ENCODE measurements around the gene TMIGD3.

The TMIGD3 gene

GRCh38 chr1:111484391-111485026 lies 18.9 kb downstream of the TMIGD3 start:
- Histone ChIP-seq H3K36me3 (ENCODE audit: control insufficient read depth, low read depth, low read length) (no peaks in the 10 kb centered on the region), H3K4me3 (ENCODE audit: low read length) (no peak overlapping the region), H3K4me1 (ENCODE audit: control insufficient read depth, low read depth, low read length) (no peaks in the 10 kb centered on the region), H3K9ac (ENCODE audit: low read length) (no peak overlapping the region), H3K27ac (ENCODE audit: low read length) (no peak overlapping the region), H3K27me3 (ENCODE audit: control insufficient read depth, insufficient read depth, low read length) (no peaks in the 10 kb centered on the region), H3K9me3 (ENCODE audit: control insufficient read depth, low read depth, low read length) (no peaks in the 10 kb centered on the region)

DNA sequence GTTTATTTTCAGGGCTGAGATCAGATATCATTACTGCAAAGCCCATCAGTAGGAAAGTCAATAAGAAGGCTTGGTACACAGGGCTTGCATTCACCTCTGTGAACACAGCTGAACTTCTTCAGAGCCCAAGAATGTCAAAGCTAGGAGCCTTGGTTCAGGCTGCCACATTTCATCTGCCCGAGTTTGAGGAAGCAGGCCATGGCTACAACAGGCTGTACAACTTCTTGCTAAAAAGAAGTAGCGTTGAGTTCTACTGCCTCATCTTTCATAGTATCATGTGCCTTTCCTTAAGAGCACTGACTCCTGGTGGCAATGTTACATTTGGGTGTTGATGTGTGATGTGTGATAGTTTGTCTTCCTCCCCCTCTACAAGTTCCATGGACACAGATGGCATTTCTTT lies 19.6 kb downstream of the TMIGD3 start:
- Histone ChIP-seq H3K27ac (ENCODE audit: low read length) (no peak overlapping the region), H3K36me3 (ENCODE audit: control insufficient read depth, low read depth, low read length) (no peaks in the 10 kb centered on the region), H3K9ac (ENCODE audit: low read length) (no peak overlapping the region), H3K9me3 (ENCODE audit: control insufficient read depth, low read depth, low read length) (no peaks in the 10 kb centered on the region), H3K4me1 (ENCODE audit: control insufficient read depth, low read depth, low read length) (no peaks in the 10 kb centered on the region), H3K4me3 (ENCODE audit: low read length) (no peak overlapping the region), H3K27me3 (ENCODE audit: control insufficient read depth, insufficient read depth, low read length) (no peaks in the 10 kb centered on the region)

- Histone ChIP-seq H3K27me3 (ENCODE audit: control insufficient read depth, insufficient read depth, low read length) (no peaks in the 10 kb centered on the region), H3K27ac (ENCODE audit: low read length) (no peak overlapping the region), H3K36me3 (ENCODE audit: control insufficient read depth, low read depth, low read length) (no peaks in the 10 kb centered on the region)
These were observed 20.3 kb downstream of the TMIGD3 start for GRCh38 chr1:111483166-111483565.

DNA sequence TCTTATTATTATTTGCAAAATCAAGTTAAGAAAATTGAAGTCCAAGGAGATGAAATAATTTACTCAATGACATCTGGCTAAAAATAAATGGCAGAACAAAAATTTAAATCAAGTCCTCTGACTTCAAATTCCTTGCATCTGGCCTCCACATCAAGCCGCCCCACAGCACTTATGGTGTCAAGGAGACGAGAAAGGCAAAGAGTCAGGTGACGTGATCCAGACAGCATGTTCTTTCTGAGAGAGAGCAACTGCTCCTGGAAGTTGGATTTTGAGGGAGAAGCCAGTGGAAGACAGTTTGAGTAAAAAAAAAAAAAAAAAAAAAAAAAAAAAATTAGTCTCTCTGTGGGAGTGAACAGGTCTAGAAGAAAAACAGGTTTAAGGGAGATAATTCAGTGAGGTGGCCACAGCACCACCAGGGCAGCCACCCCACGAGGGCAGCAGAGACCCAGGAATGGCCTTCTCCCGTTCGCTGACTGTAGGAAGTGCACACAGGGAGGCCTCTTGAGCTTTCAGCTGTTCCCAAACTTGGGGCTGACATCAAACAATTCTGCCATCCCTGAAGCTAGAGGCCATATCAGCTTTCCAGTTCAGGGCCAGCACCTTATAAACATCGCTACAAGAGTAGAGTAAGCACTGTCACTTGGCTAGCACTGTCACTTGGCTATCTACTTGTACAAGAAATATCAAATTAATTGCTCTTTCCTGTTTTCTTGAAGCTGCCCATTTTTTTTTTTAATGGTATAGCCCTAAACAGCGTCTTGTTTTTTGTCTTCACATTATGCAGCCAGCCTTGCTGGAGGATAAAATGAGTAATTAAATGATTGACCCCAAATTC lies 21.8 kb downstream of the TMIGD3 start:
- Histone ChIP-seq H3K36me3 (ENCODE audit: control insufficient read depth, low read depth, low read length) (no peaks in the 10 kb centered on the region), H3K4me1 (ENCODE audit: control insufficient read depth, low read depth, low read length) (no peaks in the 10 kb centered on the region), H3K9ac (ENCODE audit: low read length) (no peak overlapping the region), H3K9me3 (ENCODE audit: control insufficient read depth, low read depth, low read length) (no peaks in the 10 kb centered on the region), H3K27me3 (ENCODE audit: control insufficient read depth, insufficient read depth, low read length) (no peaks in the 10 kb centered on the region), H3K27ac (ENCODE audit: low read length) (no peak overlapping the region), H3K4me3 (ENCODE audit: low read length) (no peak overlapping the region)

More at GRCh38 chr1:111483166-111483565, 20.3 kb downstream of the TMIGD3 start:
- Histone ChIP-seq H3K4me1 (ENCODE audit: control insufficient read depth, low read depth, low read length) (no peaks in the 10 kb centered on the region), H3K9ac (ENCODE audit: low read length) (no peak overlapping the region), H3K4me3 (ENCODE audit: low read length) (no peak overlapping the region), H3K9me3 (ENCODE audit: control insufficient read depth, low read depth, low read length) (no peaks in the 10 kb centered on the region)

DNA sequence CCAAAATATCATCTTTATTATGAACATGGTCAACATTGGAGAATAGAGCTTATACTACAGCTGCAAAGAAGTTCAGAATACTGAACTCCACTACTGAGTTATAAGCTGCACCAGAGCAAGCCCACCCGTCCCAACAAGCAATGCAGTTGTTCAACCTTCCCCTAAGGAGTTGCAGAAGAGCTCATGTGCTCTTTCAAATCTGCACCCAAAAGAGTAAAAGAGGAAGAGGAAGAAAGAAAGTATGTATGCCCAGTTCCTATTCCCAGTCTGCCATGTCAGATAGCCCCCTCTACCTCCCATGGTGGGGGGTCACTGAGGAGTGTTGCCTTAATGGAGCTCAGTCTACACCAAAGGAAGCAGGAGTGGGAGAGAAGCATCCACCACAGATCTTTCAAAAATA lies 22.8 kb downstream of the TMIGD3 start:
- no peaks in the 10 kb centered on the region for H3K27me3 ChIP-seq (ENCODE audit: control insufficient read depth, insufficient read depth, low read length)
- H3K27ac ChIP-seq (ENCODE audit: low read length) = no peak overlapping the region
- H3K4me1 ChIP-seq (ENCODE audit: control insufficient read depth, low read depth, low read length) = no peaks in the 10 kb centered on the region
- no peaks in the 10 kb centered on the region for H3K9me3 ChIP-seq (ENCODE audit: control insufficient read depth, low read depth, low read length)
- H3K4me3 ChIP-seq (ENCODE audit: low read length) = no peak overlapping the region
- H3K9ac ChIP-seq (ENCODE audit: low read length) = no peak overlapping the region
- no peaks in the 10 kb centered on the region for H3K36me3 ChIP-seq (ENCODE audit: control insufficient read depth, low read depth, low read length)

- Histone ChIP-seq H3K27me3 (ENCODE audit: control insufficient read depth, insufficient read depth, low read length) (no peaks in the 10 kb centered on the region), H3K9me3 (ENCODE audit: control insufficient read depth, low read depth, low read length) (no peaks in the 10 kb centered on the region), H3K36me3 (ENCODE audit: control insufficient read depth, low read depth, low read length) (no peaks in the 10 kb centered on the region), H3K4me1 (ENCODE audit: control insufficient read depth, low read depth, low read length) (no peaks in the 10 kb centered on the region), H3K4me3 (ENCODE audit: low read length) (no peak overlapping the region), H3K27ac (ENCODE audit: low read length) (no peak overlapping the region), H3K9ac (ENCODE audit: low read length) (no peak overlapping the region)
These were observed 26.6 kb downstream of the TMIGD3 start for GRCh38 chr1:111476761-111477309.

DNA sequence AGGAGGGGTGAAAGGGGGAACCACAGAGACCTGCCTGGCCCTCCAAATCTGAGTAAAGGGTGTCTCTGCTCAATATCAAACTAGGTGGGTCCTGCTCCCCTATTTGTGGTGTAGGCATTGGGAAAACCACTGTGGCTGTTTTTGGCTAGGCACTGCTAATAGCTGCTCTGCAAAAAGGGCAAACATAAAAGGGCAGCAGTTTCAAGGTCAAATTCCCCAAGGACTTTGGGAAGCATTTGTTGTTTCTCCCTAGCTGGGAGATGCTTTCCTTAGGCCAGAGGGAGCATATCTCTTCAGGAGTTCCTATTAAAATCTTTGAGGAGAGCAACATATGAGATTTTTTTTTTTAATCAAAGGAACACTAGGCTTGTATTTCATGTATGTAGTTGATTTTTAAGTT lies 27.2 kb downstream of the TMIGD3 start:
- Histone ChIP-seq H3K9ac (ENCODE audit: low read length) (no peak overlapping the region), H3K27ac (ENCODE audit: low read length) (no peak overlapping the region), H3K27me3 (ENCODE audit: control insufficient read depth, insufficient read depth, low read length) (no peaks in the 10 kb centered on the region), H3K4me3 (ENCODE audit: low read length) (no peak overlapping the region), H3K4me1 (ENCODE audit: control insufficient read depth, low read depth, low read length) (no peaks in the 10 kb centered on the region), H3K36me3 (ENCODE audit: control insufficient read depth, low read depth, low read length) (no peaks in the 10 kb centered on the region), H3K9me3 (ENCODE audit: control insufficient read depth, low read depth, low read length) (no peaks in the 10 kb centered on the region)

- no peaks in the 10 kb centered on the region for H3K4me1 ChIP-seq (ENCODE audit: control insufficient read depth, low read depth, low read length)
- no peak overlapping the region for H3K4me3 ChIP-seq (ENCODE audit: low read length)
- H3K27me3 ChIP-seq (ENCODE audit: control insufficient read depth, insufficient read depth, low read length) = no peaks in the 10 kb centered on the region
- H3K27ac ChIP-seq (ENCODE audit: low read length) = no peak overlapping the region
- no peaks in the 10 kb centered on the region for H3K9me3 ChIP-seq (ENCODE audit: control insufficient read depth, low read depth, low read length)
- H3K9ac ChIP-seq (ENCODE audit: low read length) = no peak overlapping the region
- H3K36me3 ChIP-seq (ENCODE audit: control insufficient read depth, low read depth, low read length) = no peaks in the 10 kb centered on the region
These were observed 27.7 kb downstream of the TMIGD3 start for GRCh38 chr1:111475701-111476100.

DNA sequence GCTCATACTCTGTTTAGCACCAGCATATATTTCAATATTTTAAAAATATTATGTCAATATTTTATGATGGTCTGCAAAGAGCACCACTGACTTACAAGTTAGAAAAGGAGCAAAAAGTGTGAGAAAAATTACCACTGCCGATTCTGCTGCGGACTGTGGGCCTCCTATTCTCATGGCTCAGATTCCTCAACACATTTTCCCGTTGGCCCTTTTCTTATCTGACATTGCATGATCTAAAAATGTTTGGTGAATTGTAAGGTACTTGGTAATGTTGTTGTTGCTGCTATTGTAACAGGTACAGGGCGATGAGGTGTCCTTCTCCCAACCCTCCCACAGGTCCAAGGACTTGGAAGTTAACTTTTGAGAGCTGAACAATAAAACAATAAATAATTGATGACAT lies 28.9 kb downstream of the TMIGD3 start:
- Histone ChIP-seq H3K4me1 (ENCODE audit: control insufficient read depth, low read depth, low read length) (no peaks in the 10 kb centered on the region), H3K9ac (ENCODE audit: low read length) (no peak overlapping the region), H3K27ac (ENCODE audit: low read length) (no peak overlapping the region), H3K27me3 (ENCODE audit: control insufficient read depth, insufficient read depth, low read length) (no peaks in the 10 kb centered on the region), H3K4me3 (ENCODE audit: low read length) (no peak overlapping the region), H3K36me3 (ENCODE audit: control insufficient read depth, low read depth, low read length) (no peaks in the 10 kb centered on the region), H3K9me3 (ENCODE audit: control insufficient read depth, low read depth, low read length) (no peaks in the 10 kb centered on the region)

GRCh38 chr1:111474106-111474505 lies 29.3 kb downstream of the TMIGD3 start:
- Histone ChIP-seq H3K27ac (ENCODE audit: low read length) (no peak overlapping the region), H3K27me3 (ENCODE audit: control insufficient read depth, insufficient read depth, low read length) (no peaks in the 10 kb centered on the region), H3K9ac (ENCODE audit: low read length) (no peak overlapping the region), H3K4me3 (ENCODE audit: low read length) (no peak overlapping the region), H3K36me3 (ENCODE audit: control insufficient read depth, low read depth, low read length) (no peaks in the 10 kb centered on the region), H3K9me3 (ENCODE audit: control insufficient read depth, low read depth, low read length) (no peaks in the 10 kb centered on the region), H3K4me1 (ENCODE audit: control insufficient read depth, low read depth, low read length) (no peaks in the 10 kb centered on the region)

- Histone ChIP-seq H3K4me1 (ENCODE audit: control insufficient read depth, low read depth, low read length) (no peaks in the 10 kb centered on the region), H3K9ac (ENCODE audit: low read length) (no peak overlapping the region), H3K4me3 (ENCODE audit: low read length) (no peak overlapping the region), H3K27ac (ENCODE audit: low read length) (no peak overlapping the region), H3K36me3 (ENCODE audit: control insufficient read depth, low read depth, low read length) (no peaks in the 10 kb centered on the region), H3K9me3 (ENCODE audit: control insufficient read depth, low read depth, low read length) (no peaks in the 10 kb centered on the region), H3K27me3 (ENCODE audit: control insufficient read depth, insufficient read depth, low read length) (no peaks in the 10 kb centered on the region)
These were observed 31.9 kb downstream of the TMIGD3 start for GRCh38 chr1:111471538-111471937.

- H3K9ac ChIP-seq (ENCODE audit: low read length) = no peak overlapping the region
- no peaks in the 10 kb centered on the region for H3K36me3 ChIP-seq (ENCODE audit: control insufficient read depth, low read depth, low read length)
- H3K4me1 ChIP-seq (ENCODE audit: control insufficient read depth, low read depth, low read length) = no peaks in the 10 kb centered on the region
- H3K4me3 ChIP-seq (ENCODE audit: low read length) = no peak overlapping the region
- H3K27ac ChIP-seq (ENCODE audit: low read length) = no peak overlapping the region
- no peaks in the 10 kb centered on the region for H3K27me3 ChIP-seq (ENCODE audit: control insufficient read depth, insufficient read depth, low read length)
- no peaks in the 10 kb centered on the region for H3K9me3 ChIP-seq (ENCODE audit: control insufficient read depth, low read depth, low read length)
These were observed 32.4 kb downstream of the TMIGD3 start for GRCh38 chr1:111471012-111471411.
